ENCODE data around the gene RAB39A.
"Not testable (repeated sequence)": the region's sequence is repeated elsewhere in the genome, so short reads cannot be mapped to it uniquely, and the experiment has no call there.

Gene RAB39A

DNA sequence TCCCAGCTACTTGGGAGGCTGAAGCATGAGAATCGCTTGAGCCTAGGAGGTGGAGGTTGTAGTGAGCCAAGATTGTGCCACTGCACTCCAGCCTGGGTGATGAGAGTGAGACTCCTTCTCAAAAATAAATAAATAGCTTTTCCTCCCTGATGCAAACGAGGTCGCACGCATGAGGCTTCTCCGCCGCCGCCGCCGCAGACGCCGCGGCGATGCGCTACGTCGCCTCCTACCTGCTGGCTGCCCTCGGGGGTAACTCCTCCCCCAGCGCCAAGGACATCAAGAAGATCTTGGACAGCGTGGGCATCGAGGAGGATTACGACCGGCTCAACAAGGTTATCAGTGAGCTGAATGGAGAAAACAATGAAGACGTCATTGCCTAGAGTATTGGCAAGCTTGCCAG lies 20.0 kb upstream of the RAB39A start:
- H3K4me1 ChIP-seq (ENCODE audit: control insufficient read depth in 2 of 2, insufficient read depth in 1 of 2, low read depth in 1 of 2, low read length in 2 of 2): no peaks in the 10 kb centered on the region
- no peak overlapping the region for H2BK15ac ChIP-seq (ENCODE audit: low read length)
- no peak for DNase-seq (ENCODE audit: low spot score)
- no peak overlapping the region for H3K4ac ChIP-seq (ENCODE audit: low read length)
- no peak overlapping the region for H3K18ac ChIP-seq (ENCODE audit: low read length)
- H2BK120ac ChIP-seq (ENCODE audit: low read depth, low read length): no peak overlapping the region
- H2AFZ ChIP-seq (ENCODE audit: low read length): no peak overlapping the region
- H3K23ac ChIP-seq (ENCODE audit: low read depth, low read length, poor library complexity): no peak overlapping the region
- no peak overlapping the region for H2BK12ac ChIP-seq (ENCODE audit: low read length)
- H3K4me3 ChIP-seq (ENCODE audit: low read length in 2 of 2): no peak overlapping the region
- no CpG with 5 or more reads among the region's 23 CpGs for WGBS, 2 donors (ENCODE audit: extremely low coverage in 2 of 2, insufficient read length in 2 of 2, insufficient replicate concordance in 1 of 2)
- no peaks in the 10 kb centered on the region for H3K27me3 ChIP-seq (ENCODE audit: control insufficient read depth in 3 of 3, insufficient read depth in 3 of 3, low read depth in 1 of 3, low read length in 3 of 3)
- no peak overlapping the region for H2AK5ac ChIP-seq (ENCODE audit: low read depth, low read length)
- no peak overlapping the region for H4K8ac ChIP-seq (ENCODE audit: low read depth, low read length)
- H2BK5ac ChIP-seq (ENCODE audit: low read length): no peak overlapping the region
- H3K27ac ChIP-seq (replicated peaks; ENCODE audit: low read length): no peak overlapping the region
- no peak overlapping the region for H3K9ac ChIP-seq (ENCODE audit: low read depth, low read length, poor library complexity)
- H3K14ac ChIP-seq (ENCODE audit: low read length): no peak overlapping the region
- H4K91ac ChIP-seq (ENCODE audit: low read depth, low read length, poor library complexity): no peak overlapping the region
- H3K9me3 ChIP-seq (replicated peaks in 1 of 2; ENCODE audit: control insufficient read depth in 2 of 2, insufficient read depth in 1 of 2, low read depth in 1 of 2, low read length in 2 of 2): peaks cover 0 to 2% of the 10 kb centered on the region in 2 donors
- H3K36me3 ChIP-seq (replicated peaks in 1 of 2; ENCODE audit: control insufficient read depth in 2 of 2, insufficient read depth in 2 of 2, low read length in 2 of 2): no peaks in the 10 kb centered on the region
- no peak overlapping the region for H3K4me2 ChIP-seq (ENCODE audit: insufficient read depth, low read length, poor library complexity, severe bottlenecking)
- no peaks in the 10 kb centered on the region for H3K79me1 ChIP-seq (ENCODE audit: low read depth, low read length)

DNA sequence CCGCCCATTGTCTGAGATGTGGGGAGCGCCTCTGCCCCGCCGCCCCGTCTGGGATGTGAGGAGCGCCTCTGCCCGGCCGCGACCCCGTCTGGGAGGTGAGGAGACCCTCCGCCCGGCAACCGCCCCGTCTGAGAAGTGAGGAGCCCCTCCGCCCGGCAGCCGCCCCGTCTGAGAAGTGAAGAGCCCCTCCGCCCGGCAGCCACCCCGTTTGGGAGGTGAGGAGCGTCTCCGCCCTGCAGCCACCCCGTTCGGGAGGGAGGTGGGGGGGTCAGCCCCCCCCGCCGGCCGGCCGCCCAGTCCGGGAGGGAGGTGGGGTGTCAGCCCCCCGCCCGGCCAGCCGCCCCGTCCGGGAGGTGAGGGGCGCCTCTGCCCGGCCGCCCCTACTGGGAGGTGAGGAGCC lies 15.8 kb upstream of the RAB39A start:
- H3K79me1 ChIP-seq (ENCODE audit: low read depth, low read length); H3K23ac ChIP-seq (ENCODE audit: low read depth, low read length, poor library complexity); H4K91ac ChIP-seq (ENCODE audit: low read depth, low read length, poor library complexity); H3K36me3 ChIP-seq (replicated peaks in 1 of 2; ENCODE audit: control insufficient read depth in 2 of 2, insufficient read depth in 2 of 2, low read length in 2 of 2); H2BK15ac ChIP-seq (ENCODE audit: low read length); H2AFZ ChIP-seq (ENCODE audit: low read length); H3K9me3 ChIP-seq (replicated peaks in 1 of 2; ENCODE audit: control insufficient read depth in 2 of 2, insufficient read depth in 1 of 2, low read depth in 1 of 2, low read length in 2 of 2); H3K4me1 ChIP-seq (ENCODE audit: control insufficient read depth in 2 of 2, insufficient read depth in 1 of 2, low read depth in 1 of 2, low read length in 2 of 2); H3K14ac ChIP-seq (ENCODE audit: low read length); H3K4me2 ChIP-seq (ENCODE audit: insufficient read depth, low read length, poor library complexity, severe bottlenecking); H2BK5ac ChIP-seq (ENCODE audit: low read length); H2AK5ac ChIP-seq (ENCODE audit: low read depth, low read length); H3K9ac ChIP-seq (ENCODE audit: low read depth, low read length, poor library complexity); DNase-seq (ENCODE audit: low spot score); H3K27me3 ChIP-seq (ENCODE audit: control insufficient read depth in 3 of 3, insufficient read depth in 3 of 3, low read depth in 1 of 3, low read length in 3 of 3); H3K4me3 ChIP-seq (ENCODE audit: low read length in 2 of 2); H4K8ac ChIP-seq (ENCODE audit: low read depth, low read length); H2BK12ac ChIP-seq (ENCODE audit: low read length); H3K27ac ChIP-seq (replicated peaks; ENCODE audit: low read length); H3K18ac ChIP-seq (ENCODE audit: low read length); H2BK120ac ChIP-seq (ENCODE audit: low read depth, low read length); H3K4ac ChIP-seq (ENCODE audit: low read length): not testable (repeated sequence)
- no CpG with 5 or more reads among the region's 38 CpGs for WGBS, 2 donors (ENCODE audit: extremely low coverage in 2 of 2, insufficient read length in 2 of 2, insufficient replicate concordance in 1 of 2)

DNA sequence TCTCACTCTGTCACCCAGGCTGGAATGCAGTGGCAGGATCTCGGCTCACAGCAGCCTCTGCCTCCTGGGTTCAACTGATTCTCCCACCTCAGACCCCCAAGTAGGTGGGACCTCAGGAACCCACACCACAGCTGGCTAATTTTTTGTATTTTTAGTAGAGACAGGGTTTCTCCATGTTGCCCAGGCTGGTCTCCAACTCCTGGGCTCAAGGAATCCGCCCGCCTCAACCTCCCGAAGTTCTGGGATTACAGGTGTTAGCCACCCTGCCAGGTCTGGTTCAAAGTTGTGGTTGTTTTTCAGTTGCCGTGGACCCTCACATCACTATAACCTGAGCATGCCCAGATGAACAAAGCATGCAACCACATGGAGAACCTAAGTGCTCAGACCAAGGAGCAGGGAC lies 13.0 kb upstream of the RAB39A start:
- Histone ChIP-seq H2AK5ac (ENCODE audit: low read depth, low read length) (no peak overlapping the region), H2BK120ac (ENCODE audit: low read depth, low read length) (no peak overlapping the region), H2AFZ (ENCODE audit: low read length) (no peak overlapping the region), H3K14ac (ENCODE audit: low read length) (no peak overlapping the region), H2BK5ac (ENCODE audit: low read length) (no peak overlapping the region), H2BK12ac (ENCODE audit: low read length) (no peak overlapping the region), H3K79me1 (ENCODE audit: low read depth, low read length) (no peaks in the 10 kb centered on the region), H3K27me3 (ENCODE audit: control insufficient read depth in 3 of 3, insufficient read depth in 3 of 3, low read depth in 1 of 3, low read length in 3 of 3) (no peaks in the 10 kb centered on the region), H4K8ac (ENCODE audit: low read depth, low read length) (no peak overlapping the region), H3K23ac (ENCODE audit: low read depth, low read length, poor library complexity) (no peak overlapping the region), H3K4me2 (ENCODE audit: insufficient read depth, low read length, poor library complexity, severe bottlenecking) (no peak overlapping the region), H3K9ac (ENCODE audit: low read depth, low read length, poor library complexity) (no peak overlapping the region), H3K27ac (replicated peaks; ENCODE audit: low read length) (no peak overlapping the region), H3K36me3 (replicated peaks in 1 of 2; ENCODE audit: control insufficient read depth in 2 of 2, insufficient read depth in 2 of 2, low read length in 2 of 2) (no peaks in the 10 kb centered on the region), H3K9me3 (replicated peaks in 1 of 2; ENCODE audit: control insufficient read depth in 2 of 2, insufficient read depth in 1 of 2, low read depth in 1 of 2, low read length in 2 of 2) (no peaks in the 10 kb centered on the region), H3K18ac (ENCODE audit: low read length) (no peak overlapping the region), H4K91ac (ENCODE audit: low read depth, low read length, poor library complexity) (no peak overlapping the region), H3K4me3 (ENCODE audit: low read length in 2 of 2) (no peak overlapping the region), H2BK15ac (ENCODE audit: low read length) (no peak overlapping the region), H3K4ac (ENCODE audit: low read length) (no peak overlapping the region), H3K4me1 (ENCODE audit: control insufficient read depth in 2 of 2, insufficient read depth in 1 of 2, low read depth in 1 of 2, low read length in 2 of 2) (no peaks in the 10 kb centered on the region)
- no CpG with 5 or more reads among the region's 5 CpGs for WGBS, 2 donors (ENCODE audit: extremely low coverage in 2 of 2, insufficient read length in 2 of 2, insufficient replicate concordance in 1 of 2)
- no peak for DNase-seq (ENCODE audit: low spot score)

DNA sequence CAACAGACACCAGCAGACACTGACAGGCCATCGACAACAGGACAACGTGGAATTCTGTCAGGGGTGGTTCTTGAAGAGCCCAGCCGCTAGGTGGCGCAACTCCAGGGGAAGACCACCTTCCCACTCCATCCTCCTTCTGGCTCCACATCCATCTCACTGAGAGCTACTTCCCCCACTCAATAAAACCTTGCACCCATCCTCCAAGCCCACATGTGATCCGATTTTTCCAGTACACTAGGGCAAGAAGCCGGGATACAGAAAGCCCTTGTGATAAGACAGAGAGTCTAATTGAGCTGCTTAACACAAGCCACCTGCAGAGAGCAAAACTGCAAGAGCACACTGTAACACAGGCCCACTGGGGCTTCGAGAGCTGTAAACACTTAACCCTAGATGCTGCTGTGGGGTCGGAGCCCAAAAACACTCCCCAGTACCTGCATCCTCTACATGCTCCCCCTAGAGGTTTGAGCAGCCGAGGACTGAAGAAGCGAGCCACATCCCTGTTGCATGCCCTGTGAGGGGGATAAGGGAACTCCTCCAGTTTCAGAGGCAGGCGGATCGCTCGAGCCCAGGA lies 11.5 kb upstream of the RAB39A start:
- Histone ChIP-seq H2BK15ac (ENCODE audit: low read length) (no peak overlapping the region), H2BK5ac (ENCODE audit: low read length) (no peak overlapping the region), H4K8ac (ENCODE audit: low read depth, low read length) (no peak overlapping the region), H3K14ac (ENCODE audit: low read length) (no peak overlapping the region), H3K27ac (replicated peaks; ENCODE audit: low read length) (no peak overlapping the region), H3K4me3 (ENCODE audit: low read length in 2 of 2) (no peak overlapping the region), H2BK120ac (ENCODE audit: low read depth, low read length) (no peak overlapping the region), H3K27me3 (ENCODE audit: control insufficient read depth in 3 of 3, insufficient read depth in 3 of 3, low read depth in 1 of 3, low read length in 3 of 3) (no peaks in the 10 kb centered on the region), H3K4me1 (ENCODE audit: control insufficient read depth in 2 of 2, insufficient read depth in 1 of 2, low read depth in 1 of 2, low read length in 2 of 2) (no peaks in the 10 kb centered on the region), H3K4me2 (ENCODE audit: insufficient read depth, low read length, poor library complexity, severe bottlenecking) (no peak overlapping the region), H3K18ac (ENCODE audit: low read length) (no peak overlapping the region), H2BK12ac (ENCODE audit: low read length) (no peak overlapping the region), H3K4ac (ENCODE audit: low read length) (no peak overlapping the region), H3K36me3 (replicated peaks in 1 of 2; ENCODE audit: control insufficient read depth in 2 of 2, insufficient read depth in 2 of 2, low read length in 2 of 2) (no peaks in the 10 kb centered on the region), H3K23ac (ENCODE audit: low read depth, low read length, poor library complexity) (no peak overlapping the region), H3K9ac (ENCODE audit: low read depth, low read length, poor library complexity) (no peak overlapping the region), H4K91ac (ENCODE audit: low read depth, low read length, poor library complexity) (no peak overlapping the region), H3K79me1 (ENCODE audit: low read depth, low read length) (no peaks in the 10 kb centered on the region), H2AK5ac (ENCODE audit: low read depth, low read length) (no peak overlapping the region), H2AFZ (ENCODE audit: low read length) (no peak overlapping the region), H3K9me3 (replicated peaks in 1 of 2; ENCODE audit: control insufficient read depth in 2 of 2, insufficient read depth in 1 of 2, low read depth in 1 of 2, low read length in 2 of 2) (no peaks in the 10 kb centered on the region)
- no peak for DNase-seq (ENCODE audit: low spot score)
- no CpG with 5 or more reads among the region's 13 CpGs for WGBS, 2 donors (ENCODE audit: extremely low coverage in 2 of 2, insufficient read length in 2 of 2, insufficient replicate concordance in 1 of 2)

All from neuronal stem cell (in vitro differentiated cells).